Measurements from ENCODE around the gene CAMK2A.

DNA sequence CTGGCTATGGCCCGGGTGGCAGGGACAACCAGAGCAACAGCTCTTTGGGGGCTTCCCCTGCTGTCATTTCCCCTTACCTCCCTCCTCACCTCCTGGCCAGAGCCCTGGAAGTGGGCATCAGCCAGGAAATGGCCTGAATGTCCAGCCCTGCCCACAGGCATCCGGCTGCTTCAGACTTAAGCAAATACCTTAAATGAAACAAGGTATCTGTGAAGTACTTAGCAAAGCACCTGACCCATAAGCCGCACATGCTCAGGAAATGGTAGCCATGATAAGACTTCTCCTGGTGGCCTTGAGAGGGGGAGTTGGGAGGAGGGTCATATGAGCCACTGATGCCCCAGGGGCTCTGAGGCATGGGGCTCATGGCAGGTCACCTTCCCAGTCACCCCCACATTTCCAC lies 43.8 kb downstream of the CAMK2A start:
- TF ChIP-seq POLR2AphosphoS5 (IDR thresholded peaks at IDR 0.05; ENCODE audit: low read depth, low read length) (no peak), TAF1 (IDR thresholded peaks at IDR 0.05; ENCODE audit: borderline replicate concordance, insufficient read depth, low read length) (no peak)
- TF ChIP-seq, protein P1, sequence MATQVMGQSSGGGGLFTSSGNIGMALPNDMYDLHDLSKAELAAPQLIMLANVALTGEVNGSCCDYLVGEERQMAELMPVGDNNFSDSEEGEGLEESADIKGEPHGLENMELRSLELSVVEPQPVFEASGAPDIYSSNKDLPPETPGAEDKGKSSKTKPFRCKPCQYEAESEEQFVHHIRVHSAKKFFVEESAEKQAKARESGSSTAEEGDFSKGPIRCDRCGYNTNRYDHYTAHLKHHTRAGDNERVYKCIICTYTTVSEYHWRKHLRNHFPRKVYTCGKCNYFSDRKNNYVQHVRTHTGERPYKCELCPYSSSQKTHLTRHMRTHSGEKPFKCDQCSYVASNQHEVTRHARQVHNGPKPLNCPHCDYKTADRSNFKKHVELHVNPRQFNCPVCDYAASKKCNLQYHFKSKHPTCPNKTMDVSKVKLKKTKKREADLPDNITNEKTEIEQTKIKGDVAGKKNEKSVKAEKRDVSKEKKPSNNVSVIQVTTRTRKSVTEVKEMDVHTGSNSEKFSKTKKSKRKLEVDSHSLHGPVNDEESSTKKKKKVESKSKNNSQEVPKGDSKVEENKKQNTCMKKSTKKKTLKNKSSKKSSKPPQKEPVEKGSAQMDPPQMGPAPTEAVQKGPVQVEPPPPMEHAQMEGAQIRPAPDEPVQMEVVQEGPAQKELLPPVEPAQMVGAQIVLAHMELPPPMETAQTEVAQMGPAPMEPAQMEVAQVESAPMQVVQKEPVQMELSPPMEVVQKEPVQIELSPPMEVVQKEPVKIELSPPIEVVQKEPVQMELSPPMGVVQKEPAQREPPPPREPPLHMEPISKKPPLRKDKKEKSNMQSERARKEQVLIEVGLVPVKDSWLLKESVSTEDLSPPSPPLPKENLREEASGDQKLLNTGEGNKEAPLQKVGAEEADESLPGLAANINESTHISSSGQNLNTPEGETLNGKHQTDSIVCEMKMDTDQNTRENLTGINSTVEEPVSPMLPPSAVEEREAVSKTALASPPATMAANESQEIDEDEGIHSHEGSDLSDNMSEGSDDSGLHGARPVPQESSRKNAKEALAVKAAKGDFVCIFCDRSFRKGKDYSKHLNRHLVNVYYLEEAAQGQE (IDR thresholded peaks at IDR 0.05; ENCODE audit: insufficient read depth in 1 of 2, low read depth in 2 of 2, low read length in 2 of 2): no peak

All from PFSK-1 (cell line).